ENCODE results near the gene ENOX1.

ENOX1 gene

GRCh38 chr13:43291287-43292060 lies 495.3 kb downstream of the ENOX1 start:
- H3K4me3 ChIP-seq (ENCODE audit: low read length), result no peak overlapping the region
- TF ChIP-seq CTCF (conservative IDR thresholded peaks at IDR 0.05; ENCODE audit: low read depth, low read length), result no peak
- DNase-seq (ENCODE audit: low read depth), result no peak

- no peak for DNase-seq (ENCODE audit: low read depth)
- TF ChIP-seq CTCF (conservative IDR thresholded peaks at IDR 0.05; ENCODE audit: low read depth, low read length), result no peak
These were observed 497.1 kb downstream of the ENOX1 start for GRCh38 chr13:43289470-43290255.

GRCh38 chr13:43286751-43287150 lies 500.0 kb downstream of the ENOX1 start:
- DNase-seq (ENCODE audit: low read depth), result no peak
- H3K4me3 ChIP-seq (ENCODE audit: low read length), result no peak overlapping the region
- no peak for TF ChIP-seq CTCF (conservative IDR thresholded peaks at IDR 0.05; ENCODE audit: low read depth, low read length)

More at GRCh38 chr13:43289470-43290255, 497.1 kb downstream of the ENOX1 start:
- no peak overlapping the region for H3K4me3 ChIP-seq (ENCODE audit: low read length)

- TF ChIP-seq CTCF (conservative IDR thresholded peaks at IDR 0.05; ENCODE audit: low read depth, low read length), result no peak
- DNase-seq (ENCODE audit: low read depth), result no peak
- no peak overlapping the region for H3K4me3 ChIP-seq (ENCODE audit: low read length)
These were observed 500.7 kb downstream of the ENOX1 start for GRCh38 chr13:43285933-43286597.

GRCh38 chr13:43284162-43284561 lies 502.6 kb downstream of the ENOX1 start:
- no peak for DNase-seq (ENCODE audit: low read depth)
- no peak overlapping the region for H3K4me3 ChIP-seq (ENCODE audit: low read length)
- TF ChIP-seq CTCF (conservative IDR thresholded peaks at IDR 0.05; ENCODE audit: low read depth, low read length), result no peak

- H3K4me3 ChIP-seq (ENCODE audit: low read length), result no peak overlapping the region
- no peak for TF ChIP-seq CTCF (conservative IDR thresholded peaks at IDR 0.05; ENCODE audit: low read depth, low read length)
- no peak for DNase-seq (ENCODE audit: low read depth)
These were observed 507.1 kb downstream of the ENOX1 start for GRCh38 chr13:43279696-43280095.
